Psoas muscle (tissue), 8 donors: ENCODE data around the gene ABCG4. TPM values are rescaled to one million over a fixed set of nuclear protein-coding genes. Genes with fewer than 3 reads are reported as not detected.
"Not testable (repeated sequence)": the region's sequence is repeated elsewhere in the genome, so short reads cannot be mapped to it uniquely, and the experiment has no call there.

Experiments used
- ATAC-seq, 4 donors: fragments of 200-7000 bp; cut with Tn5 transposase; one replicate each; pipeline ENCODE4 v1.9.1; 2020; ENCODE audit warnings: moderate library complexity in 3 of 4, mild to moderate bottlenecking in 2 of 4
- DNase-seq, 2 donors: peaks; one replicate each; pipeline ENCODE4 v3.0.0-alpha.2; 2020
- H3K27ac ChIP-seq: fragments of 200-600 bp; one replicate; pipeline ENCODE4 v1.8.0; 2022
- H3K27me3 ChIP-seq, 3 donors: fragments of 200-600 bp in 1 of 3; one replicate each; pipeline versions ENCODE4 v1.6.1 to v1.8.0; 2013 to 2022; ENCODE audit warnings: low read length in 2 of 3, mild to moderate bottlenecking in 2 of 3, moderate library complexity in 1 of 3; ENCODE audit not compliant: insufficient read depth in 3 of 3
- H3K36me3 ChIP-seq, 2 donors: fragments of 200-600 bp in 1 of 2; one replicate each; pipeline versions ENCODE4 v1.6.1 to v1.8.0; 2013 to 2022; ENCODE audit warnings: low read depth in 1 of 2, mild to moderate bottlenecking in 1 of 2, moderate library complexity in 1 of 2; ENCODE audit not compliant: insufficient read depth in 1 of 2
- H3K4me1 ChIP-seq: fragments of 200-600 bp; one replicate; pipeline ENCODE4 v1.8.0; 2022
- H3K4me3 ChIP-seq: fragments of 200-600 bp; one replicate; pipeline ENCODE4 v1.8.0; 2022; ENCODE audit warnings: mild to moderate bottlenecking
- H3K9me3 ChIP-seq: fragments of 200-600 bp; one replicate; pipeline ENCODE4 v1.8.0; 2022
- WGBS, 3 donors: extraction: QIAGEN DNeasy Blood & Tissue Kit; methylation state at CpG; one replicate each; pipeline versions ENCODE4 v1.1.6 to v1.1.7; 2013; 5-methylcytosine and 5-hydroxymethylcytosine counted together
- intact Hi-C, 2 donors: fragments of 100-400 bp; cut with DNase I; formaldehyde crosslinking; loops; one replicate each; pipeline versions ENCODE4 v1.11.0 to v1.14.2; 2022
- polyA plus RNA-seq, 3 donors: library from polyadenylated mRNA; stranded (reverse); fragments of 200-250 nt; gene quantifications; one replicate each; pipeline ENCODE4 v1.2.3, GENCODE V29; 2013
- total RNA-seq, 4 donors: library from RNA; stranded (reverse); fragmentation: NEBNext Ultra II Directional in 2 of 4; extraction: Animal tissue kit (Norgen Biotek cat#: 25700) in 2 of 4; gene quantifications; one replicate each; pipeline versions ENCODE4 v1.2.1 to v1.2.4, GENCODE V29; 2021 to 2023
- TF ChIP-seq, protein P1 (sequence below): fragments of 200-600 bp; IDR thresholded peaks from one replicate; pipeline ENCODE4 v1.8.0; 2022; ENCODE audit warnings: antibody characterized with exemption
- donor health status: healthy with polysubstance abuse.
- donor health status: DM: no; HTN: no; CAD: no; lungs with moderate emphysema.
- donor health status: Bipolar disorder and iron deficiency.
- donor health status: healthy.
- donor health status: DM: yes; HTN: yes; CAD: no.
- donor health status: DM: no; HTN: no; CAD: no.
- donor health status: DM: no; HTN: no; CAD: no.
- donor health status: DM: yes; HTN: yes; CAD: no.

ABCG4 gene
- total and polyA plus RNA-seq, 7 donors = 0.03 to 0.38 (median 0.17) TPM; not detected in 1

- peaks cover 0 to 58% of the 10 kb centered on the region in 2 donors for H3K36me3 ChIP-seq
- TF ChIP-seq, protein P1, sequence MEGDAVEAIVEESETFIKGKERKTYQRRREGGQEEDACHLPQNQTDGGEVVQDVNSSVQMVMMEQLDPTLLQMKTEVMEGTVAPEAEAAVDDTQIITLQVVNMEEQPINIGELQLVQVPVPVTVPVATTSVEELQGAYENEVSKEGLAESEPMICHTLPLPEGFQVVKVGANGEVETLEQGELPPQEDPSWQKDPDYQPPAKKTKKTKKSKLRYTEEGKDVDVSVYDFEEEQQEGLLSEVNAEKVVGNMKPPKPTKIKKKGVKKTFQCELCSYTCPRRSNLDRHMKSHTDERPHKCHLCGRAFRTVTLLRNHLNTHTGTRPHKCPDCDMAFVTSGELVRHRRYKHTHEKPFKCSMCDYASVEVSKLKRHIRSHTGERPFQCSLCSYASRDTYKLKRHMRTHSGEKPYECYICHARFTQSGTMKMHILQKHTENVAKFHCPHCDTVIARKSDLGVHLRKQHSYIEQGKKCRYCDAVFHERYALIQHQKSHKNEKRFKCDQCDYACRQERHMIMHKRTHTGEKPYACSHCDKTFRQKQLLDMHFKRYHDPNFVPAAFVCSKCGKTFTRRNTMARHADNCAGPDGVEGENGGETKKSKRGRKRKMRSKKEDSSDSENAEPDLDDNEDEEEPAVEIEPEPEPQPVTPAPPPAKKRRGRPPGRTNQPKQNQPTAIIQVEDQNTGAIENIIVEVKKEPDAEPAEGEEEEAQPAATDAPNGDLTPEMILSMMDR = no peak
- H3K27me3 ChIP-seq = no peaks in the 10 kb centered on the region
- WGBS, 3 donors = 77 to 78% (median 77%) methylated on average over 17 of the region's 17 CpGs
- no peak overlapping the region for H3K4me3 ChIP-seq
- no peaks in the 10 kb centered on the region for H3K4me1 ChIP-seq
- H3K9me3 ChIP-seq = no peaks in the 10 kb centered on the region
- DNase-seq (no peak), ATAC-seq (no peak)
- intact Hi-C loops = no loop called here
- H3K27ac ChIP-seq = no peak overlapping the region
Observed at GRCh38 chr11:119181677-119182412, 33.0 kb downstream of the ABCG4 start.

GRCh38 chr11:119184399-119184798, 35.5 kb downstream of the ABCG4 start:
- H3K27ac ChIP-seq, H3K4me1 ChIP-seq, H3K27me3 ChIP-seq, H3K4me3 ChIP-seq, DNase-seq, intact Hi-C loops, ATAC-seq, H3K9me3 ChIP-seq: not testable (repeated sequence)
- H3K36me3 ChIP-seq = peaks cover 0 to 43% of the 10 kb centered on the region in 2 donors
- 78 to 80% (median 80%) methylated on average over 9 of the region's 9 CpGs for WGBS, 3 donors

GRCh38 chr11:119185981-119186634, 37.3 kb downstream of the ABCG4 start:
- DNase-seq (no peak), ATAC-seq (no peak)
- TF ChIP-seq, protein P1 = no peak
- H3K4me3 ChIP-seq = no peak overlapping the region
- no peak overlapping the region for H3K27ac ChIP-seq
- 50 to 53% (median 52%) methylated on average over 14 to 15 of the region's 15 CpGs for WGBS, 3 donors
- H3K9me3 ChIP-seq = no peaks in the 10 kb centered on the region
- peaks cover 0 to 27% of the 10 kb centered on the region in 2 donors for H3K36me3 ChIP-seq
- no peaks in the 10 kb centered on the region for H3K27me3 ChIP-seq
- no peaks in the 10 kb centered on the region for H3K4me1 ChIP-seq
- intact Hi-C loops = no loop called here

DNA sequence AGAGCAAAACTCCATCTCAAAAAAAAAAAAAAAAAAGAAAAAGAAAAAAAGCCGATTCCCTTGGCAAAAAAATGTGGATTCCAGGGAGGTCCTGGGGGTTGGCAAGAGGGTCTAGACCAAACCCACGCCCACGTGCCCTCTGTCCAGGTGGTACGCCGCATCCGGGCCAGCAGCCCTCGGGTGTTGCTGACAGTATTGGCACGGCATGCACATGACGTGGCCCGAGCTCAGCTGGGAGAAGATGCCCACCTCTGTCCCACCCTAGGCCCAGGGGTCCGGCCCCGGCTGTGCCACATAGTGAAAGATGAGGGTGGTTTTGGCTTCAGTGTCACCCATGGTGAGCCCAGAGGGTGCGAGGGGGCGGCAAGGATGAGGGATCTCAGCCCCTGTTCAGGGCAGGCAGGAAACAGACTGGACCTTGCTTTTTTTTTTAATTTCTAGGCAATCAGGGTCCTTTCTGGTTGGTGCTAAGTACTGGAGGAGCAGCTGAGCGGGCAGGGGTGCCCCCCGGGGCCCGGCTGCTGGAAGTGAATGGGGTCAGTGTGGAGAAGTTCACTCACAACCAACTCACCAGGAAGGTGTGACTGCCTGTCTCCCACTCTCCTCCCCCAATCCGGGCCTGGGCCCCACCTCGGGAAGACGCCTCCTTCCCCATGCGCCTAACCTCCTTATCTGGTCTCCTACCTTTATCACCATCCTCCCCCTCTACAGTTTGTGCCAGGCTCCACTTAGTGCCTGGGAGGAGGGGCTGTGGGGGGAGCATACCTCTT, 38.5 kb downstream of the ABCG4 start:
- ATAC-seq (no peak), DNase-seq (no peak)
- WGBS, 3 donors = 66 to 76% (median 68%) methylated on average over 21 of the region's 21 CpGs
- H3K9me3 ChIP-seq = no peaks in the 10 kb centered on the region
- no peaks in the 10 kb centered on the region for H3K27me3 ChIP-seq
- no peaks in the 10 kb centered on the region for H3K4me1 ChIP-seq
- intact Hi-C loops = no loop called here
- TF ChIP-seq, protein P1 = no peak
- H3K4me3 ChIP-seq = no peak overlapping the region
- peaks cover 0 to 18% of the 10 kb centered on the region in 2 donors for H3K36me3 ChIP-seq
- no peak overlapping the region for H3K27ac ChIP-seq

DNA sequence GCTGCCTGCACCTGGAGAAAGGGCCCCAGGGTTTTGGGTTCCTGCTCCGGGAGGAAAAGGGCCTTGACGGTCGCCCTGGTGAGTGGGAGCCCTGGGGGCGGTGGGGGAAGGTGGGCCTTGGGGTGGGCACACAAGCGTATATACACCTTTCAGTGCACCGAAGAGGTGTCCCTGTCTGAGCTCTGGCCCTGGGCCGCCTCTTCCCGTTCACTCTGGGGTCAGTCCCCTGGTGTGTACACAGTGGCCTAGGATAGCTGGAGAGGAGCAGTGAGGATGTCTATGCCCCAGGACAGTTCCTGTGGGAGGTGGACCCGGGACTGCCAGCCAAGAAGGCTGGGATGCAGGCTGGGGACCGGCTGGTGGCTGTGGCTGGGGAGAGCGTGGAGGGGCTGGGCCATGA, 39.2 kb downstream of the ABCG4 start:
- intact Hi-C loops = no loop called here
- no peak for ATAC-seq
- 80 to 86% (median 81%) methylated on average over 10 to 11 of the region's 11 CpGs for WGBS, 3 donors

More for the DNA sequence above, 39.2 kb downstream of the ABCG4 start:
- Histone ChIP-seq H3K36me3 (peaks cover 0 to 11% of the 10 kb centered on the region in 2 donors), H3K9me3 (no peaks in the 10 kb centered on the region), H3K4me3 (no peak overlapping the region), H3K4me1 (no peaks in the 10 kb centered on the region), H3K27ac (no peak overlapping the region), H3K27me3 (no peaks in the 10 kb centered on the region)
- TF ChIP-seq, protein P1 = no peak
- DNase-seq = no peak
